Smooth muscle cell (in vitro differentiated cells): ENCODE data around the gene CAMKMT. TPM values are rescaled to one million over a fixed set of nuclear protein-coding genes. Genes with fewer than 3 reads are reported as not detected.

Experiments used
- DNase-seq: peaks from one replicate; lab custom pipeline; 2025; ENCODE audit not compliant: unreplicated experiment; lab: John Stamatoyannopoulos, UW
- H2AFZ ChIP-seq: fragments of 200-600 bp; sonication (generic); 2 replicates; pipeline ENCODE4 v1.6.0; 2016; ENCODE audit warnings: antibody characterized with exemption, low read depth, mild to moderate bottlenecking
- H3F3A ChIP-seq: fragments of 200-600 bp; sonication (generic); 2 replicates; pipeline ENCODE4 v1.6.0; 2017; ENCODE audit warnings: antibody characterized with exemption, low read depth
- H3K27ac ChIP-seq: fragments of 200-600 bp; sonication (generic); 2 replicates; pipeline ENCODE4 v1.5.1; 2016; ENCODE audit warnings: low read depth, mild to moderate bottlenecking
- H3K27me3 ChIP-seq: fragments of 200-600 bp; sonication (generic); 2 replicates; pipeline ENCODE4 v1.6.1; 2016; ENCODE audit warnings: low read depth, mild to moderate bottlenecking
- H3K36me3 ChIP-seq: fragments of 200-600 bp; sonication (generic); 2 replicates; pipeline ENCODE4 v1.5.1; 2016; ENCODE audit warnings: low read depth
- H3K4me1 ChIP-seq: fragments of 200-600 bp; sonication (generic); 2 replicates; pipeline ENCODE4 v1.5.1; 2016; ENCODE audit warnings: low read depth
- H3K4me2 ChIP-seq: fragments of 200-600 bp; sonication (generic); 2 replicates; pipeline ENCODE4 v1.6.0; 2016; ENCODE audit warnings: mild to moderate bottlenecking
- H3K4me3 ChIP-seq: fragments of 200-600 bp; sonication (generic); 2 replicates; pipeline ENCODE4 v1.5.1; 2016; ENCODE audit warnings: mild to moderate bottlenecking
- H3K79me2 ChIP-seq: fragments of 200-600 bp; sonication (generic); 2 replicates; pipeline ENCODE4 v1.6.0; 2016; ENCODE audit warnings: low read depth, mild to moderate bottlenecking
- H3K9ac ChIP-seq: fragments of 200-600 bp; sonication (generic); 2 replicates; pipeline ENCODE4 v1.6.0; 2016; ENCODE audit warnings: low read depth
- H3K9me3 ChIP-seq: fragments of 200-600 bp; sonication (generic); replicated peaks from 2 replicates; pipeline ENCODE4 v1.5.1; 2016; ENCODE audit warnings: low read depth
- H4K20me1 ChIP-seq: fragments of 200-600 bp; sonication (generic); 2 replicates; pipeline ENCODE4 v1.6.0; 2016; ENCODE audit warnings: low read depth
- CTCF ChIP-seq: fragments of 200-600 bp; sonication (generic); IDR thresholded peaks from 2 replicates; pipeline ENCODE4 v1.5.1; 2017; ENCODE audit warnings: borderline replicate concordance, mild to moderate bottlenecking, antibody characterized with exemption; ENCODE audit not compliant: insufficient read depth, poor library complexity, severe bottlenecking
- WGBS: methylation state at CpG from one replicate; pipeline ENCODE4 v1.1.7; 2016; ENCODE audit warnings: low lambda C conversion rate; 5-methylcytosine and 5-hydroxymethylcytosine counted together
- polyA plus RNA-seq: library from polyadenylated mRNA; unstranded; fragments of >200 nt; fragmentation: Nextera tagmentation; extraction: Ambion mirVana; gene quantifications from 2 replicates; pipeline ENCODE4 v1.2.1, GENCODE V29; 2016
- total RNA-seq: library from RNA; depleted of rRNA; stranded (reverse); fragments of >200 nt; gene quantifications from 2 replicates; pipeline ENCODE4 v1.2.3, GENCODE V29; 2014

Gene CAMKMT
- total and polyA plus RNA-seq, 2 experiments from 2014 or later, result 7.2 to 7.6 TPM

- 95% methylated on average over 1 of the region's 1 CpG for WGBS
- no peak overlapping the region for H3K4me3 ChIP-seq
- peaks cover 56% of the 10 kb centered on the region for H4K20me1 ChIP-seq
- peaks cover 15% of the 10 kb centered on the region for H3K79me2 ChIP-seq
- peaks cover 3% of the 10 kb centered on the region for H3F3A ChIP-seq
- no peaks in the 10 kb centered on the region for H3K9me3 ChIP-seq
- H3K36me3 ChIP-seq, result no peaks in the 10 kb centered on the region
- peak overlapping the region; percentile 51 for H3K27ac ChIP-seq
- H3K4me1 ChIP-seq, result no peaks in the 10 kb centered on the region
- H2AFZ ChIP-seq, result no peak overlapping the region
- TF ChIP-seq CTCF, result no peak
- no peaks in the 10 kb centered on the region for H3K27me3 ChIP-seq
- H3K9ac ChIP-seq, result no peak overlapping the region
- H3K4me2 ChIP-seq, result no peak overlapping the region
- no peak for DNase-seq
These were observed 9.2 kb upstream of the CAMKMT start for GRCh38 chr2:44352510-44352909.

- H2AFZ ChIP-seq, result no peak overlapping the region
- WGBS, result 94% methylated on average over 6 of the region's 6 CpGs
- DNase-seq, result no peak
These were observed 7.0 kb upstream of the CAMKMT start for GRCh38 chr2:44354761-44355160.

GRCh38 chr2:44358503-44358902, 3.2 kb upstream of the CAMKMT start:
- no peak for TF ChIP-seq CTCF

More at GRCh38 chr2:44354761-44355160, 7.0 kb upstream of the CAMKMT start:
- no peaks in the 10 kb centered on the region for H3K9me3 ChIP-seq
- H3K9ac ChIP-seq, result no peak overlapping the region
- no peak overlapping the region for H3K27ac ChIP-seq
- H3K79me2 ChIP-seq, result peaks cover 21% of the 10 kb centered on the region
- H3K36me3 ChIP-seq, result no peaks in the 10 kb centered on the region
- no peaks in the 10 kb centered on the region for H3K4me1 ChIP-seq
- no peaks in the 10 kb centered on the region for H3K27me3 ChIP-seq
- H4K20me1 ChIP-seq, result peaks cover 46% of the 10 kb centered on the region
- peaks cover 3% of the 10 kb centered on the region for H3F3A ChIP-seq
- H3K4me2 ChIP-seq, result no peak overlapping the region
- TF ChIP-seq CTCF, result no peak
- no peak overlapping the region for H3K4me3 ChIP-seq

GRCh38 chr2:44360749-44361329, 908 bp upstream of the CAMKMT start:
- Histone ChIP-seq H2AFZ (peak overlapping the region; percentile 96), H3K36me3 (no peaks in the 10 kb centered on the region), H3K9ac (peak overlapping the region; percentile 99), H3K9me3 (no peaks in the 10 kb centered on the region), H4K20me1 (peaks cover 11% of the 10 kb centered on the region), H3K4me3 (peak overlapping the region; percentile 73), H3K79me2 (peaks cover 46% of the 10 kb centered on the region), H3K27me3 (no peaks in the 10 kb centered on the region), H3K4me1 (peaks cover 9% of the 10 kb centered on the region), H3K27ac (peak overlapping the region; percentile 99), H3K4me2 (peak overlapping the region; percentile 92), H3F3A (no peaks in the 10 kb centered on the region)
- 8% methylated on average over 19 of the region's 19 CpGs for WGBS
- no peak for TF ChIP-seq CTCF
- no peak for DNase-seq

More at GRCh38 chr2:44358503-44358902, 3.2 kb upstream of the CAMKMT start:
- no peaks in the 10 kb centered on the region for H3K9me3 ChIP-seq
- H3K4me3 ChIP-seq, result no peak overlapping the region
- H3K4me2 ChIP-seq, result no peak overlapping the region
- no peak overlapping the region for H2AFZ ChIP-seq
- H3K4me1 ChIP-seq, result peaks cover 9% of the 10 kb centered on the region
- H3K9ac ChIP-seq, result no peak overlapping the region
- no peak overlapping the region for H3K27ac ChIP-seq
- H3K79me2 ChIP-seq, result peaks cover 30% of the 10 kb centered on the region
- peaks cover 20% of the 10 kb centered on the region for H4K20me1 ChIP-seq
- H3F3A ChIP-seq, result no peaks in the 10 kb centered on the region
- H3K36me3 ChIP-seq, result no peaks in the 10 kb centered on the region
- DNase-seq, result no peak
- no peaks in the 10 kb centered on the region for H3K27me3 ChIP-seq
- WGBS, result 98% methylated on average over 3 of the region's 3 CpGs
